ENCODE data around the gene RPL10A.

- TF ChIP-seq RFX5 (IDR thresholded peaks at IDR 0.05; ENCODE audit: borderline replicate concordance, low read depth, low read length) (no peak), CTCF (IDR thresholded peaks at IDR 0.05; ENCODE audit: control extremely low read depth in 1 of 3, insufficient read depth in 1 of 3, low read depth in 1 of 3, low read length in 3 of 3) (no peak), POLR2A (IDR thresholded peaks at IDR 0.05; ENCODE audit: control extremely low read depth in 1 of 2, low read depth in 2 of 2, low read length in 2 of 2) (no peak), JUND (IDR thresholded peaks at IDR 0.05; ENCODE audit: low read length) (no peak), SIRT6 (IDR thresholded peaks at IDR 0.05; ENCODE audit: low read length) (no peak), TAF1 (IDR thresholded peaks at IDR 0.05; ENCODE audit: low read depth, low read length) (no peak), POLR2AphosphoS5 (IDR thresholded peaks at IDR 0.05; ENCODE audit: low read depth, low read length) (no peak), USF2 (IDR thresholded peaks at IDR 0.05; ENCODE audit: low read length) (no peak)
These were observed 51.3 kb downstream of the RPL10A start for GRCh38 chr6:35519313-35520015.

All from H1 (cell line).